K562 (cell line): Measurements from ENCODE around the gene DCAF6. TPM values are rescaled to one million over a fixed set of nuclear protein-coding genes. Genes with fewer than 3 reads are reported as not detected.

Source experiments
- ARID3B ChIP-seq: fragments of 250-450 bp; sonication (Bioruptor Pico); IDR thresholded peaks from 2 replicates; pipeline ENCODE4 v1.4.0; 2020; ENCODE audit warnings: borderline replicate concordance
- CREB1 ChIP-seq, 2 experiments: sonication (generic) in 1 of 2; formaldehyde crosslinking in 1 of 2; IDR thresholded peaks; 2 replicates each; pipeline versions ENCODE4 v1.6.1 to v1.8.0; 2012 to 2022; ENCODE audit warnings: inconsistent platforms in 1 of 2, mild to moderate bottlenecking in 1 of 2, missing genetic modification reagents in 1 of 2, moderate library complexity in 1 of 2
- ELF2 ChIP-seq: fragments of 250-450 bp; sonication (Bioruptor Pico); IDR thresholded peaks from 2 replicates; pipeline ENCODE4 v1.5.0; 2021; ENCODE audit warnings: mild to moderate bottlenecking
- GMEB1 ChIP-seq: fragments of 250-450 bp; sonication (Bioruptor Pico); IDR thresholded peaks from 2 replicates; pipeline ENCODE4 v1.4.0; 2020; ENCODE audit warnings: mild to moderate bottlenecking
- MAX ChIP-seq: sonication (generic); formaldehyde crosslinking; IDR thresholded peaks from 2 replicates; pipeline ENCODE4 v1.9.0; 2022; ENCODE audit warnings: mild to moderate bottlenecking, missing genetic modification reagents
- MLX ChIP-seq, 2 experiments: fragments of 450-650 bp in 1 of 2; sonication (generic) in 1 of 2; formaldehyde crosslinking; conservative IDR thresholded peaks; 2 replicates each; pipeline versions ENCODE4 v1.4.0 to v1.8.1; 2020 to 2022; ENCODE audit warnings: mild to moderate bottlenecking in 1 of 2, missing genetic modification reagents in 1 of 2
- NFYB ChIP-seq: IDR thresholded peaks from 2 replicates; pipeline ENCODE4 v1.6.1; 2011; ENCODE audit warnings: mild to moderate bottlenecking, moderate library complexity; ENCODE audit not compliant: insufficient read length; ENCODE audit errors: extremely low read depth
- POU5F1 ChIP-seq: fragments of 150-350 bp; IDR thresholded peaks from 2 replicates; pipeline ENCODE4 v1.6.1; 2014; ENCODE audit warnings: borderline replicate concordance, low read length, low read depth, mild to moderate bottlenecking; ENCODE audit not compliant: partially characterized antibody
- SMARCA4 ChIP-seq: fragments of 450-650 bp; IDR thresholded peaks from 2 replicates; pipeline ENCODE4 v1.6.1; 2016
- STAT6 ChIP-seq: sonication (generic); formaldehyde crosslinking; IDR thresholded peaks from 2 replicates; pipeline ENCODE4 v1.8.1; 2023; ENCODE audit warnings: mild to moderate bottlenecking, missing genetic modification reagents
- THRA ChIP-seq: fragments of 450-650 bp; IDR thresholded peaks from 2 replicates; pipeline ENCODE4 v1.6.1; 2017; ENCODE audit warnings: mild to moderate bottlenecking, moderate library complexity
- ZNF507 ChIP-seq: conservative IDR thresholded peaks from 2 replicates; pipeline ENCODE4 v1.6.1; 2017; ENCODE audit warnings: missing genetic modification characterization, missing compliant biosample characterization
- ZNF639 ChIP-seq, 2 experiments: fragments of 200-800 bp in 1 of 2; sonication (Bioruptor generic) in 1 of 2; sonication (generic) in 1 of 2; formaldehyde crosslinking in 1 of 2; IDR thresholded peaks in 1 of 2; conservative IDR thresholded peaks in 1 of 2; 2 replicates each; pipeline versions ENCODE4 v1.5.0 to v1.6.1; 2016 to 2020; ENCODE audit warnings: missing compliant biosample characterization in 1 of 2, missing genetic modification characterization in 1 of 2, missing genetic modification reagents in 1 of 2
- polyA plus RNA-seq, 8 experiments: library from polyadenylated mRNA; depleted of rRNA in 4 of 8; stranded (reverse) in 5 of 8; unstranded in 3 of 8; fragments of >200 nt; fragmentation: Nextera tagmentation in 2 of 8; fragmentation: Illumina TruSeq in 1 of 8; extraction: Ambion mirVana in 2 of 8; extraction: Trizol in 1 of 8; gene quantifications; 2 replicates each; pipeline versions ENCODE4 v1.2.1 to v1.2.3, GENCODE V29; 2011 to 2014; ENCODE audit warnings: inconsistent platforms in 1 of 8, missing spikeins in 1 of 8
- total RNA-seq, 7 experiments: library from RNA; depleted of rRNA in 6 of 7; stranded (reverse); fragments of >200 nt in 6 of 7; fragmentation: Illumina TruSeq in 2 of 7; extraction: Trizol in 2 of 7; gene quantifications; 2 replicates each; pipeline versions ENCODE4 v1.2.1 to v1.2.3, GENCODE V29; 2011 to 2021; ENCODE audit warnings: low replicate concordance in 1 of 7

Gene DCAF6
- total and polyA plus RNA-seq, 9 of the 15 experiments (the other 6 are each of a cell fraction or from before 2014, with no cell fraction given) = 19.1 to 102 (median 46.3) TPM

- TF ChIP-seq ARID3B (CRISPR knock-in tag) (0 out of 2 replicates have a peak, but pooled peaks have one; percentile 74), STAT6 (CRISPR knock-in tag) (no peak), MLX (CRISPR knock-in tag; conservative IDR thresholded peaks at IDR 0.05) (peak in 1 of 2 experiments; percentile 73; a peak in 1 of 4 replicates), NFYB (peak; percentile 45), ZNF639 (CRISPR knock-in tag; conservative IDR thresholded peaks at IDR 0.05 in 1 of 2, IDR thresholded peaks at IDR 0.05 in 1 of 2) (peak in 1 of 2 experiments; percentile 12; a peak in 2 of 4 replicates), SMARCA4 (0 out of 2 replicates have a peak, but pooled peaks have one; percentile 35), ZNF507 (tag) (no peak), GMEB1 (peak; percentile 47), CREB1 (IDR thresholded peaks at IDR 0.05) (peak; percentile 35), CREB1 (CRISPR knock-in tag; IDR thresholded peaks at IDR 0.05) (peak; percentile 59; the same call in 1 of the 2 replicates), ELF2 (CRISPR knock-in tag) (0 out of 2 replicates have a peak, but pooled peaks have one; percentile 35), POU5F1 (no peak), THRA (no peak), MAX (CRISPR knock-in tag) (peak; percentile 75)
Observed at GRCh38 chr1:167936068-167936929, at the start of gene DCAF6 (continued).
